HG02642 (cell line): Measurements from ENCODE around the gene MSRB1.
"Not testable (repeated sequence)": the region's sequence is repeated elsewhere in the genome, so short reads cannot be mapped to it uniquely, and the experiment has no call there.

Source experiments
- ATAC-seq: cut with Tn5 transposase; IDR thresholded peaks from one replicate; pipeline ENCODE4 v1.9.1; 2021; ENCODE audit warnings: mild to moderate bottlenecking; ENCODE audit not compliant: unreplicated experiment, poor library complexity

Gene MSRB1

GRCh38 chr16:1903845-1904840, 38.9 kb downstream of the MSRB1 start:
- ATAC-seq, result no peak

- ATAC-seq, result no peak
These were observed 39.8 kb downstream of the MSRB1 start for GRCh38 chr16:1903220-1903574.

- no peak for ATAC-seq
These were observed 40.3 kb downstream of the MSRB1 start for GRCh38 chr16:1902547-1903219.

- no peak for ATAC-seq
These were observed 42.6 kb downstream of the MSRB1 start for GRCh38 chr16:1900452-1900774.

- no peak for ATAC-seq
These were observed 43.2 kb downstream of the MSRB1 start for GRCh38 chr16:1899641-1900451.

GRCh38 chr16:1897692-1898091, 45.3 kb downstream of the MSRB1 start:
- not testable (repeated sequence) for ATAC-seq

GRCh38 chr16:1895949-1896675, 46.9 kb downstream of the MSRB1 start:
- no peak for ATAC-seq

GRCh38 chr16:1895068-1895467, 47.9 kb downstream of the MSRB1 start:
- no peak for ATAC-seq

GRCh38 chr16:1890708-1891050, 52.3 kb downstream of the MSRB1 start:
- no peak for ATAC-seq

- no peak for ATAC-seq
These were observed 52.8 kb downstream of the MSRB1 start for GRCh38 chr16:1890024-1890707.
